ENCODE measurements around the gene SPEM1. TPM values are rescaled to one million over a fixed set of nuclear protein-coding genes. Genes with fewer than 3 reads are reported as not detected.

The SPEM1 gene
- total RNA-seq, 1 experiment from 2014 or later, result 0.33 TPM

DNA sequence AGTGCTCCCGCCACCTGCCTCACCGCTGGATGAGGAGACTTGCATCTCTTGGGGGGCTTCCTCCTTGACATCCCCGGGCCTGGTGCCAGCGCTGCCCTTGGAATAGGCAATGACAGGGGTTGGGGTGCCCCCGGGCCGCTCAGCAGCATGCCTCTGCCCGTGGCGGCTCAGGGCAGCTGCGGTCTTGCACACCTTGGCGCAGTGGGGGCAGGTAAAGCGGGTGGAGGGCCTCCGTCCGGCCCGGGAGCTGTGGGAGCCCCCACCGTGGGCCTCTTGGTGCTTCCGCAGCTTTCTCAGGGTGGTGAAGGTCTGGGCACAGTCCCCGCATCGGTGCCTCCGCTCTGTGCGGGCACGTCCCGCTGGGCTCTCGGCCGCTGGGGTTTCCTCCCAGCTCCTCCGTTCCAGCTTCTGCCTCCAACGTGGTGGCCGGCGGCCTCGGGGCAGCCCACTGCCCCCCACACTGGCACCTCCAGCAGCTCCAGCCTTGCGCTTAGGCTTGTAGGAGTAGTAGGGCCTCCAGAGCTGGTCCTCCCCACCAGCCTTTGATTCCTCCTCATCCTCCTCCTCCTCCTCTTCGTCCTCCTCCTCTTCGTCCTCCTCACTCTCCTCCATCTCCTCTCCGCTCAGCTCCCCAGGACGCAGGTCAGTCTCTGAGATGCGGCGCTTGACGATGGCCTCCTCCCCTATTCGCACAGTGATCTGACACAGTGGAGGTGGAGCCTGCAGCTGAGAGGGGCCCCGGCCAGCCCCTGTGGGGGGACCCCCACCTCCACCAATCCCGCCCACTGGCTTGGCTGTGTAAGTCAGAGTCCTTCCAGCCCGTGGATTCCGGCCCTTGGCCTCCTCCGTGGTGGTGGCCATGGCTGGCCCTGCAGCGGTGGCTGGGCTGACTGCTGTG, 42.6 kb downstream of the SPEM1 start:
- no peak for DNase-seq
- no peak overlapping the region for H3K9ac ChIP-seq (ENCODE audit: extremely low read depth, insufficient read length, low read length)
- H2BK12ac ChIP-seq (ENCODE audit: insufficient read length, low read depth, low read length), result no peak overlapping the region
- H2BK20ac ChIP-seq (ENCODE audit: low read depth, low read length, poor library complexity, severe bottlenecking), result no peak overlapping the region
- H3K14ac ChIP-seq (ENCODE audit: insufficient read depth, low read length), result no peak overlapping the region
- no peak overlapping the region for H2AFZ ChIP-seq (ENCODE audit: low read length)
- H2BK120ac ChIP-seq (ENCODE audit: low read depth, low read length, poor library complexity, severe bottlenecking), result no peak overlapping the region
- no peak overlapping the region for H4K91ac ChIP-seq (ENCODE audit: insufficient read length, low read depth, low read length)
- no CpG with 5 or more reads among the region's 44 CpGs for WGBS (ENCODE audit: extremely low coverage, insufficient read length, low lambda C conversion rate)
- TF ChIP-seq, protein P1, sequence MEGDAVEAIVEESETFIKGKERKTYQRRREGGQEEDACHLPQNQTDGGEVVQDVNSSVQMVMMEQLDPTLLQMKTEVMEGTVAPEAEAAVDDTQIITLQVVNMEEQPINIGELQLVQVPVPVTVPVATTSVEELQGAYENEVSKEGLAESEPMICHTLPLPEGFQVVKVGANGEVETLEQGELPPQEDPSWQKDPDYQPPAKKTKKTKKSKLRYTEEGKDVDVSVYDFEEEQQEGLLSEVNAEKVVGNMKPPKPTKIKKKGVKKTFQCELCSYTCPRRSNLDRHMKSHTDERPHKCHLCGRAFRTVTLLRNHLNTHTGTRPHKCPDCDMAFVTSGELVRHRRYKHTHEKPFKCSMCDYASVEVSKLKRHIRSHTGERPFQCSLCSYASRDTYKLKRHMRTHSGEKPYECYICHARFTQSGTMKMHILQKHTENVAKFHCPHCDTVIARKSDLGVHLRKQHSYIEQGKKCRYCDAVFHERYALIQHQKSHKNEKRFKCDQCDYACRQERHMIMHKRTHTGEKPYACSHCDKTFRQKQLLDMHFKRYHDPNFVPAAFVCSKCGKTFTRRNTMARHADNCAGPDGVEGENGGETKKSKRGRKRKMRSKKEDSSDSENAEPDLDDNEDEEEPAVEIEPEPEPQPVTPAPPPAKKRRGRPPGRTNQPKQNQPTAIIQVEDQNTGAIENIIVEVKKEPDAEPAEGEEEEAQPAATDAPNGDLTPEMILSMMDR (conservative IDR thresholded peaks at IDR 0.05), result no peak
- no peaks in the 10 kb centered on the region for H3K27me3 Mint-ChIP-seq (ENCODE audit: low read depth)
- no peak overlapping the region for H3T11ph ChIP-seq (ENCODE audit: low read length)
- H3K36me3 Mint-ChIP-seq (ENCODE audit: insufficient read depth in 1 of 3, low read depth in 3 of 3), result peaks cover 3 to 20% (median 18%) of the 10 kb centered on the region in 3 experiments; a peak in 5 of 7 replicates
- H3K27me3 ChIP-seq (ENCODE audit: insufficient read depth, low read length), result no peaks in the 10 kb centered on the region
- no peak overlapping the region for H3K4me2 ChIP-seq (ENCODE audit: insufficient read depth, insufficient read length, low read length)
- H3K9me3 ChIP-seq (ENCODE audit: control insufficient read depth, low read depth, low read length), result no peaks in the 10 kb centered on the region
- no peaks in the 10 kb centered on the region for H3K79me2 ChIP-seq (ENCODE audit: insufficient read depth, low read length)
- H2BK15ac ChIP-seq (ENCODE audit: low read depth, low read length), result no peak overlapping the region
- H3K4ac ChIP-seq (ENCODE audit: low read depth, low read length), result no peak overlapping the region
- H3K27ac ChIP-seq (ENCODE audit: insufficient read length, low read depth, low read length), result no peak overlapping the region
- no peak overlapping the region; a peak in 1 of 5 replicates for H3K4me3 Mint-ChIP-seq
- no peak overlapping the region for H4K5ac ChIP-seq (ENCODE audit: insufficient read length, low read depth, low read length)
- no peak overlapping the region for H3K23ac ChIP-seq (ENCODE audit: insufficient read length, low read depth, low read length)
- no peaks in the 10 kb centered on the region for H3K9me3 Mint-ChIP-seq
- peaks cover 8% of the 10 kb centered on the region; the same call in 1 of the 2 replicates for H3K4me1 ChIP-seq (ENCODE audit: insufficient read depth, low read length)
- no peak overlapping the region for H2BK5ac ChIP-seq (ENCODE audit: insufficient read length, low read length)
- H3K27ac Mint-ChIP-seq, result no peak overlapping the region; a peak in 1 of 7 replicates
- H3K79me1 ChIP-seq (ENCODE audit: insufficient read depth, low read depth, low read length, poor library complexity, severe bottlenecking), result no peaks in the 10 kb centered on the region
- H3K23me2 ChIP-seq (ENCODE audit: insufficient read length, low read depth, low read length, poor library complexity, severe bottlenecking), result no peaks in the 10 kb centered on the region
- peaks cover 2% of the 10 kb centered on the region for H4K20me1 ChIP-seq (ENCODE audit: control insufficient read depth, insufficient read depth, insufficient read length)
- H3K56ac ChIP-seq (ENCODE audit: insufficient read length, low read depth, low read length), result no peak overlapping the region
- no peak overlapping the region for H2AK5ac ChIP-seq (ENCODE audit: insufficient read length, low read length)
- no peak overlapping the region for H4K8ac ChIP-seq (replicated peaks; ENCODE audit: insufficient read length, low read depth, low read length)
- peaks cover 9 to 21% of the 10 kb centered on the region in 2 experiments for H3K4me1 Mint-ChIP-seq
- no peak overlapping the region for H3K18ac ChIP-seq (ENCODE audit: insufficient read length, low read depth, low read length)
